ENCODE data around the gene RNGTT.

Gene RNGTT

DNA sequence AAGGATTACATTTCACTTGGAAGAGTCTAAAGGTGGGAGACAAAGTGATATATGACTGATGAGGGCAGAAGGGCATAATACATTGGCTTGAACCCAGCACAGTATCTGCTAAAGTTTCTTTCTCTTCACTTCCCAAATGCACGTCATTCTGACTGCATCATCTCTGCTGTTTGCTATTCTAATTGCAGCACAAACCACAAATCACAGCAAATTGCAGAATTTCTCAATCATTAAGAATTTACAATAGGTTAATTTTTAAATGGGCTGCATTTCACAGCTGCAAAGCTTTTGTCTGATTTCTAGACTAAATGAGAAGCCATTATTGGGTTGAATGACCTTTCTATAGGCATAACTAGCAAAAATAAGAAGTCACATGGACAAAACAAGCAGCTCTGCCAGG, 337.0 kb downstream of the RNGTT start:
- Mint-ChIP-seq H3K4me1 (peaks cover 17 to 25% of the 10 kb centered on the region in 2 donors), H3K9me3 (peaks cover 1 to 3% of the 10 kb centered on the region in 2 donors), H3K27me3 (no peaks in the 10 kb centered on the region), H3K4me3 (no peak overlapping the region), H3K36me3 (peaks cover 7 to 17% of the 10 kb centered on the region in 2 donors), H3K27ac (no peak overlapping the region)
- DNase-seq, result no peak
- ATAC-seq (replicated peaks), result no peak

GRCh38 chr6:88623531-88623930, 339.9 kb downstream of the RNGTT start:
- Mint-ChIP-seq H3K4me3 (no peak overlapping the region), H3K27ac (no peak overlapping the region), H3K4me1 (peaks cover 11 to 17% of the 10 kb centered on the region in 2 donors), H3K36me3 (peaks cover 14 to 20% of the 10 kb centered on the region in 2 donors), H3K27me3 (no peaks in the 10 kb centered on the region), H3K9me3 (peaks cover 3 to 5% of the 10 kb centered on the region in 2 donors)
- ATAC-seq (replicated peaks) (no peak), DNase-seq (no peak)

DNA sequence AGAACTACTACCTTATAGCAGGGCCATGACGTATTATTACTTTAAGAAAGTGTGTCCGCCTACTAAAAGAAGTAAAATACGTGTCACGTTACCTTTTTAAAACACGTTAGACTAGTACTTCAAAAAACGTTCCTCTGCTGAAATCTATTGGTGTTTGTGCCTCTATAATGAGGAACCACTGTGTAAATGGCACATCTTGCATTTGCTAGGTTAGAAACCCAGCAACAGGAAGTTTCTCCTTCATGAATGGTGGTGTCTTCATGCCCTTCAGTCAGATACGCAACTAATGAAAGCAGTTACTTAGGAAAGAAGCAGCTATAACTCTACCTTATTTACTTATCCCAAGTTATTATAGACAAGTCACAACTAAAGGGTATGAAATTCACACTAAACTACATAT, 343.5 kb downstream of the RNGTT start:
- ATAC-seq (replicated peaks), result no peak
- no peaks in the 10 kb centered on the region for H3K27me3 Mint-ChIP-seq
- H3K9me3 Mint-ChIP-seq, result peaks cover 6 to 8% of the 10 kb centered on the region in 2 donors
- DNase-seq, result no peak
- H3K27ac Mint-ChIP-seq, result no peak overlapping the region
- H3K4me3 Mint-ChIP-seq, result no peak overlapping the region
- peaks cover 19 to 33% of the 10 kb centered on the region in 2 donors for H3K4me1 Mint-ChIP-seq
- H3K36me3 Mint-ChIP-seq, result peaks cover 19 to 32% of the 10 kb centered on the region in 2 donors

DNA sequence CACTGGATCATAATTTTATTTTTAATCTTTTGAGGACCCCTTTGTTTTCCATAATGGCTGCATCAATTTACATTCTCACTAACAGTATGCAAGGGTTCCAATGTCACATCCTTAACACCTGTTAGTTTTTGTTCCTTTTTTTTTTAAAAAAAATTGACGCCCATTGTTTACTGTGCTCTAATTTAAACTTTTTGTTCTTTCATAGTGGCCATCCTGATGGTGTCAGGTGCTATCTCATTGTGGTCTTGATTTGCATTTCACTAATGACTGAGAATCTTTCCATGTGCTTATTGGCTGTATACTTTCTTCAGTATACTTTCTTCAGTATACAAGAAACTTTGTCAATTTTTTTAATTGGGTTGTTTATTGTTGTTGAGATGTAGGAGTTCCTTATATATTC, 347.0 kb downstream of the RNGTT start:
- peak; percentile 83 to 84 for ATAC-seq (replicated peaks)
- Mint-ChIP-seq H3K9me3 (peaks cover 3 to 7% of the 10 kb centered on the region in 2 donors), H3K27me3 (no peaks in the 10 kb centered on the region), H3K36me3 (peaks cover 25 to 37% of the 10 kb centered on the region in 2 donors), H3K27ac (peak overlapping the region; percentile 83), H3K4me1 (peaks cover 19 to 48% of the 10 kb centered on the region in 2 donors), H3K4me3 (no peak overlapping the region)
- no peak for DNase-seq

DNA sequence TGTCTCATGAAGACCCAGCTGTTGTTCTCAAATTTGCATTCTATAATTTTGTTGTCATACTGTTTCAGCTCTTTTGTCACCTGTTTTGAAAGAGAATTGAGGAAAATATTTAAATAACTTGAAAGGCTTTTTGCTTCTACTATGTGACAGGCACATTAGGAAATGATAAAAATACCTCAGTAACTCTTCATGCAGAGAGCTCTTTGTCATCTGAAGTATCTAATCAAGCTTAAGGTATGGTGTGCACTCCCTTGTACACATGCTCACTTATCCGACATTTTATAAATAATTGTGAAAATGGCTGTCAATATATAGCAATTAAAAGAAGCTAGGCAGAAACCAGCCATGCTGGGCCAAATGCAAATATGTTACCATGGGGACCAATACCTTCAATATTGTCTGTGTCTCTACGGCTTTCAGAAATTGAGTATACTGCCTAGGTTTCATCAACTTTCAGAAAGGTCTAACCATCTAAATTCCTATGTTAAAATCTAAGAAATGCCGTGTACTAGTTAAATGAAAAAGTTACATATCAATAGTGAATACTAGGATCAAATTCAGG, 349.0 kb downstream of the RNGTT start:
- Mint-ChIP-seq H3K9me3 (peaks cover 3 to 7% of the 10 kb centered on the region in 2 donors), H3K4me1 (peaks cover 19 to 49% of the 10 kb centered on the region in 2 donors), H3K27me3 (no peaks in the 10 kb centered on the region), H3K36me3 (peaks cover 27 to 44% of the 10 kb centered on the region in 2 donors), H3K27ac (peak overlapping the region; percentile 56), H3K4me3 (no peak overlapping the region)
- ATAC-seq (replicated peaks), result no peak
- DNase-seq, result no peak

DNA sequence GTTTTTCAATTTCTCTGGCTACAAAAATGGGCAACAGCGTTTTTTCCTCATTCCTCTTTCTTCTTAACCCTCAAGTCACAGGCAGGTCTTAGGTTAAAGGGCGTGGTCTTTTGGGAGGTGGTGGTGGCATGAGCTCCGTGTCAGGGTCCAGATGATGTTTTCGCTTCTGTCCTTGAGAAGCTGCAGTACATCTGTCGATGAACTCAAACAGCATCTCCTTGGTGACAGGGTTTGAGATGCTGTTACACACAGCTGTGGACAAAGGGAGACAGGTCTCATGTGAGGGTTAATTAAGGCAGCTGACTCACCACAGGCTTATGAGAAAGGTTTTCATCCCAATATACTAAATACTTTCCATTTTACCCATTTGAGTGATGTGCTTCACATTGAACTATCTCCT, 350.8 kb downstream of the RNGTT start:
- ATAC-seq (replicated peaks) (peak; percentile 63 to 66), DNase-seq (no peak)
- H3K4me3 Mint-ChIP-seq, result peak overlapping the region; percentile 58 to 63
- peaks cover 15 to 52% of the 10 kb centered on the region in 2 donors for H3K4me1 Mint-ChIP-seq
- H3K27me3 Mint-ChIP-seq, result no peaks in the 10 kb centered on the region
- H3K27ac Mint-ChIP-seq, result peak overlapping the region; percentile 67
- peaks cover 3 to 4% of the 10 kb centered on the region in 2 donors for H3K9me3 Mint-ChIP-seq
- peaks cover 27 to 42% of the 10 kb centered on the region in 2 donors for H3K36me3 Mint-ChIP-seq

GRCh38 chr6:88611721-88612120, 351.7 kb downstream of the RNGTT start:
- Mint-ChIP-seq H3K27me3 (no peaks in the 10 kb centered on the region), H3K4me3 (no peak overlapping the region), H3K9me3 (peaks cover under 1 to 3% of the 10 kb centered on the region in 2 donors), H3K27ac (peak overlapping the region; percentile 77), H3K4me1 (peaks cover 9 to 43% of the 10 kb centered on the region in 2 donors), H3K36me3 (peaks cover 25 to 37% of the 10 kb centered on the region in 2 donors)
- ATAC-seq (replicated peaks) (no peak), DNase-seq (no peak)

- no peak for DNase-seq
- Mint-ChIP-seq H3K4me1 (peaks cover 6 to 26% of the 10 kb centered on the region in 2 donors), H3K4me3 (no peak overlapping the region), H3K27ac (no peak overlapping the region), H3K9me3 (peaks cover 0 to 1% of the 10 kb centered on the region in 2 donors), H3K36me3 (peaks cover 22 to 31% of the 10 kb centered on the region in 2 donors), H3K27me3 (no peaks in the 10 kb centered on the region)
- ATAC-seq (replicated peaks), result no peak
These were observed 353.4 kb downstream of the RNGTT start for GRCh38 chr6:88609983-88610382.

DNA sequence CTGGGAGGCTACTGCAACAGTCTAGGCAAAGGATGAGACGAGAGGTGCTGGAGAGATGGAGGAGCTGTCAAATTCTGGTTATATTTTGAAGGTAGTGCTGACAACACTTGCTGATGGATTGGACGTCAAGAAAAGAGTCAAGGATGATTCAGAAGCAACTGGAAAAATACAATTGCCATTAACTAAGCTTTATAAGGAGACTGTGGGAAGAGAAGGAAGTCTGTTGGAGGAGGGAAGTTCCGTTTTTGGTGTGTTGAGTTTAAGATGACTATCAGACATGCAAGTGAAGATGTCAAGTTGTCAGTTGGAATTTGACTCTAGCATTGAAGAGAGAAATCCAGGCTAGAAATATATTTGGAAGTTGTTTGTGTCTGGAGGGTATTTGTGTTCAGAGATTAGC, 358.1 kb downstream of the RNGTT start:
- DNase-seq (no peak), ATAC-seq (replicated peaks) (no peak)
- Mint-ChIP-seq H3K9me3 (peaks cover 0 to 1% of the 10 kb centered on the region in 2 donors), H3K27me3 (no peaks in the 10 kb centered on the region), H3K36me3 (peaks cover 4 to 6% of the 10 kb centered on the region in 2 donors), H3K4me1 (peaks cover 0 to 5% of the 10 kb centered on the region in 2 donors), H3K27ac (no peak overlapping the region), H3K4me3 (no peak overlapping the region)

DNA sequence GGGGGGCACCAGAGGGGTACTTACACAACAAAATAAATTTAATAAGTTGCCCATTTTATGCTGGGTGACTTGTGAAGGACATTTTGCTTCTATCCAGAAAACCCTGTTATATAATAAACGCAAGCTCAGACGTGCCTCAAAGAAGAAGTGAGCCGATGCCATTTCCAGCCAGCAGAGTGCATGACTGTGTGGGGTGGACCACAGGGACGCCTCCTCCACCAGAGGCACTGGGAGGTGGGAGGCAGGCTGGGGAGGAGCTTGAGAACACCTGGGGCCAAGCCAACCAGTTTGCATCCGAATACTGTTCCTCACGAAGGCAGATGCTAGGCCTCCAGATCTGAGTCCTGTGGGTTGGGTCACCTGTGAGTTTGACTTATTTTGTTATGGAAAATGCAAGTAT, 363.8 kb downstream of the RNGTT start:
- ATAC-seq (replicated peaks) (peak in 1 of 2 donors; percentile 38), DNase-seq (no peak)
- H3K9me3 Mint-ChIP-seq, result peaks cover 4% of the 10 kb centered on the region in 2 donors
- no peaks in the 10 kb centered on the region for H3K4me1 Mint-ChIP-seq
- no peaks in the 10 kb centered on the region for H3K27me3 Mint-ChIP-seq
- H3K4me3 Mint-ChIP-seq, result no peak overlapping the region
- H3K27ac Mint-ChIP-seq, result no peak overlapping the region
- H3K36me3 Mint-ChIP-seq, result peaks cover 0 to 4% of the 10 kb centered on the region in 2 donors

- Mint-ChIP-seq H3K27ac (no peak overlapping the region), H3K4me3 (no peak overlapping the region), H3K4me1 (no peaks in the 10 kb centered on the region), H3K36me3 (peaks cover 2 to 18% of the 10 kb centered on the region in 2 donors), H3K27me3 (no peaks in the 10 kb centered on the region), H3K9me3 (peaks cover 12 to 18% of the 10 kb centered on the region in 2 donors)
- no peak for DNase-seq
- ATAC-seq (replicated peaks), result no peak
These were observed 366.6 kb downstream of the RNGTT start for GRCh38 chr6:88596801-88597200.

DNA sequence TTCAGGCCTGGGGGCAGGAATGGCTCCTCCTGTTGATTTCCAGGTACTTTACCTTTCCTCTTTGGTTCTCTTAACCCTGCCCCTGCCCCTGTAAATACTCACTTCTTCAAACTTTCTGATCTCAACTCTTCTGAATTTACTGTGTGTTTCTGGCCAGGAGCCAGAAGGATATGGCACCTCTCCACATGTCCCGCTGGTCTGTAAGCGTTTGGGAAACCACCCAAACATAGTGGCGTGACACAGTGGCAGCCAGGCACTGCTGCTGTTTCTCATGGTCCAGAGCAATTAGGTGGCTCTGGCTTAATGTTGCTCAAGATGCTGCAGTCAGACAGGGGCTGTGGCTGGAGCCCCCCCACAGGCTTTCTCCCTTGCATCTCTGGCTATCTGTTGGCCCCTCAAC, 374.5 kb downstream of the RNGTT start:
- Mint-ChIP-seq H3K36me3 (peaks cover 2 to 13% of the 10 kb centered on the region in 2 donors), H3K4me3 (no peak overlapping the region), H3K27ac (no peak overlapping the region), H3K27me3 (peaks cover 18 to 24% of the 10 kb centered on the region in 2 donors), H3K9me3 (peaks cover 12% of the 10 kb centered on the region in 2 donors), H3K4me1 (peaks cover 6 to 7% of the 10 kb centered on the region in 2 donors)
- DNase-seq (no peak), ATAC-seq (replicated peaks) (peak in 1 of 2 donors; percentile 36)

DNA sequence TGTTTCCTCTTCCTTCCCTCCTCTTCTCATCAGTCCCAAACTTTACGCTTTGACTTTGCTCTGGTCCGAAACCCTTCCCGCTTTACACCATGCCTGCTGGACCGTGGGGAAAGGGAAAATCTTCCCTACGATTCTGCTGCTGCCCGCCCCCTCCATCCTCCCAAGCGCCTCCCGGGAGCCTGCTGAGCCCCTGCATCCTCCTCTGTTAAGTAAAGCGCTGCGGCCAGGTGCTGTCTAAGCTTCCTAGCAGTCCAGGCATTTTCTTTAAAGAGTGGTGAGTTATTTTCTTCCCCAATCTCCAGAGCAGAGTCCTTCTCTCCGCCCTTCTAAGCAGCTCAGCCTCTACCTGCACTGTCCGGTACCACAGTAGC, 376.3 kb downstream of the RNGTT start:
- peaks cover 13 to 14% of the 10 kb centered on the region in 2 donors for H3K9me3 Mint-ChIP-seq
- H3K36me3 Mint-ChIP-seq, result peaks cover 4 to 9% of the 10 kb centered on the region in 2 donors
- no peak for DNase-seq
- peaks cover 18 to 30% of the 10 kb centered on the region in 2 donors for H3K27me3 Mint-ChIP-seq
- no peak overlapping the region for H3K4me3 Mint-ChIP-seq
- no peak for ATAC-seq (replicated peaks)
- H3K27ac Mint-ChIP-seq, result no peak overlapping the region
- peaks cover 6 to 7% of the 10 kb centered on the region in 2 donors for H3K4me1 Mint-ChIP-seq

- peaks cover 6 to 7% of the 10 kb centered on the region in 2 donors for H3K4me1 Mint-ChIP-seq
- peaks cover 10 to 16% of the 10 kb centered on the region in 2 donors for H3K9me3 Mint-ChIP-seq
- no peak overlapping the region for H3K4me3 Mint-ChIP-seq
- ATAC-seq (replicated peaks), result no peak
- peaks cover 18 to 35% of the 10 kb centered on the region in 2 donors for H3K27me3 Mint-ChIP-seq
- H3K27ac Mint-ChIP-seq, result no peak overlapping the region
- DNase-seq, result no peak
- H3K36me3 Mint-ChIP-seq, result peaks cover 4 to 8% of the 10 kb centered on the region in 2 donors
These were observed 376.9 kb downstream of the RNGTT start for GRCh38 chr6:88586371-88587149.

- Mint-ChIP-seq H3K4me1 (peaks cover 3 to 4% of the 10 kb centered on the region in 2 donors), H3K27ac (no peak overlapping the region), H3K9me3 (peaks cover 10 to 16% of the 10 kb centered on the region in 2 donors), H3K4me3 (no peak overlapping the region), H3K27me3 (peaks cover 18 to 36% of the 10 kb centered on the region in 2 donors), H3K36me3 (peaks cover 4 to 8% of the 10 kb centered on the region in 2 donors)
- DNase-seq (no peak), ATAC-seq (replicated peaks) (no peak)
These were observed 378.1 kb downstream of the RNGTT start for GRCh38 chr6:88585276-88585692.
